SIG-M5 (cell line): ENCODE data around the gene RASA2.
"Not testable (repeated sequence)": the region's sequence is repeated elsewhere in the genome, so short reads cannot be mapped to it uniquely, and the experiment has no call there.

Experiments
- DNase-seq: peaks from one replicate; lab custom pipeline; 2025; lab: John Stamatoyannopoulos, UW

The RASA2 gene

DNA sequence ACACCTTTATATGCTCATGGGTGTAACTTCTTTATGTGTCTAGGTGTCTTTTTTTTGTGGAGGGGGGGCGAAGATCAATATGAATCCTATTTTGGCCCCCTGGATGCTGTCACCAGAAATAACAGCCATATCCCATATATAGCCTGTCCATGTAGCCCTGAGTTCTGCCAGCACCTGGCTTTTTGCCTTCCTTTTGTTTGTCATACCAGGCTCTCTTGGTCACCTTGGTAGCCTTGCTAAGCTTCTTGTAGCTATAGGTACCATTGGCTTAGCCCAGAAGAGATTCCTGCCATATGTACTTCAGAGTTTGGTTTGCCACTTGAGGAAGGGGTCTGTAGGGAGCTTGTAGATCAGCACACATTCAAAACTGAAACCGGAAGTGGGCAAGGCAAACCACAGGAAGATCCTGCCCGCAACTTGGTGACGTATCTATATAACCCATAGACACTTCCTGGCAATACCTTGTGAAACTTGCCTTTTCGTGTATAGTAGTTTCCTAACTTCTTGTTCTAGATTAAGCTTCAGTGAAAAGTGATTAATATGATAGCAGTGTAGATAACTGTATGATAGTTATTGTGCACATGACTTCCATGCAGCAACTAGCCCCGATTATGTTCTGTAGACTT, 11.9 kb downstream of the RASA2 start:
- peak; percentile 85 for DNase-seq

DNA sequence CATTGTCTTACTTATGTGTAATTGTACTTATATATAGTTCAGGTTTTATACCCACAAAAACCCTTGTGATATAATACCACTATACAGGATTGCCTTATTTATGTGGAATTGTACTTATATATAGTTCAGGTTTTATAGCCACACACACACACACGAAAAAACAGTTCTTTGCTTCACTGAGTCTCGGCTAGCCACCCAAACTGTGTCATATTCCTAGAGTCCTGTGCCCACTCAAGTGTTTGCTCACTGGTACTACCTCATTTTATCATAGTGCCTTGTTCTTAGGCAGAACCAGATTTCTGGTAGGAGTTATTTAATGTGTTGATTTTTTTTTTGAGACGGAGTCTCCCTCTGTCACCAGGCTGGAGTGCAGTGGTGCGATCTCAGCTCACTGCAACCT, 12.5 kb downstream of the RASA2 start:
- DNase-seq = no peak

DNA sequence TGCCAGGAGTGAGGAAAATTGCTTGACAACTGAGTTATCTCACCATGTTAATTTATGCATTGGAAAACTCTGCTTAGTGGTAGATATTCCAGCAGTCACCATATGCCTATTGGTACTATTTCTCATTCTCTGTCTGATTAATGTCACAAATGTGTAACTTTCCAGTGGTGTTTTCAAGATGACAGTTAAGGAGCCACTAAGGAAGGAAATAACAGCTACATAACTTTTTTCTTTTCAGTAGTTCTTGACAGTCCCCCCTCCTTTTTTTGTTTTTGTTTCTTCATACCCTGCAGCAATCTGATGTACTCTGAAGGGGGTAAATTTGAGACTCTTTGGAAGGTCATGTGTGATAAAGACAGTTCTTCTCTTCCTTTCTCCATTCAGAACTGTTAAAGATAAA, 13.1 kb downstream of the RASA2 start:
- DNase-seq = no peak

DNA sequence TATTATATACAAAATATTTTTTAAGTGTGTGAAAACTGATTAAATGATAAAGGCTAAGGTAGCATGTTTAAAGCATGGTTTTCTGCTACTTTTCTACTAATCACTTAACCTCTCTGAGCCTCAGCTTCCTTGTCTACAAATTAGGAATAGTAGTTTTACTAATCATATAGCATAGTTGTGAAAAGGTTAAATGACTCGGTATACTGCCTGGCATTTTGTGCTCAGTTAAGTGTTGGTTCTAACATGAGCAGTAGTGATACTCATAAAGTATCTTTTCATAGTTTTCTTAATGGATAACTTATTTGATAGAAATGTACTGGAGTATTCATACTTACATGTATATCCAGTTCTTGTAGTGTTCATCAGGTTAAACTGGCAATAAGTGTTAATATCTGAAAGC, 13.6 kb downstream of the RASA2 start:
- no peak for DNase-seq

DNA sequence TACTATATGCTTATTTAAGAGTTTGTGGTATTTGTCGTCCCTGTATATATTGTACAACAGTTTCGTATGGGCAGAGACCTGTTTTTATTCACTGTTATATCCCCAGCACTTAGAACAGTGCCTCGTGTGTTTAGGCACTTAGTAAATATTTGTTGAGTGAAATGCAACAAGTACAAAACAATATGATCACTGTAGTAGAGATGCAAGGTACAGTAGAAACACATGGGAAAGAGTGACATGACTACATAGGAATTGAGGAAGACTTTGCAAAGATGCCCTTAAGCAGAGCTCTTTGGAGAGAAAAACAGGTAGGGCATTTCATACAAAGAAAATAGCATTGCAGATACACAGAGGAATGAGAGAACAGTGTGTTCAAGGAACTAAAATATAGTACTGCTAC, 18.3 kb downstream of the RASA2 start:
- no peak for DNase-seq

DNA sequence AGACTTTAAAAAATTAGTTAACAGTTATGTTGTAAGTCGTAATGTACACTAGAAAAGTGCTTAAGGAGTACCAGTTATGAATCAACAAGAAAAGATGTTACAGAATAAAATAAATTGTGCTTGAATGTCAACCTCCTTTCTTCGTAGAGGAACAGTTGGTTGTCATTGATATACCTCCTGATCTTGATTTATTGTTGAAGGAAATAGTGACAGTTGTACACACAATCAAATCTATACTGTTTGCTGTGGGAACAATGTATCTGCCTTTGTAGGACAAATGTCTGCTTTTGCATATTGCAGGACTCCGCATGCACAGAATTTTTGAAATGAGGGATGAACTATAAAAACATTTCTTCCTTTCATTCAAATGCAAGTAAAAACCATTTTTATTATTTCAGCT, 19.2 kb downstream of the RASA2 start:
- no peak for DNase-seq

DNA sequence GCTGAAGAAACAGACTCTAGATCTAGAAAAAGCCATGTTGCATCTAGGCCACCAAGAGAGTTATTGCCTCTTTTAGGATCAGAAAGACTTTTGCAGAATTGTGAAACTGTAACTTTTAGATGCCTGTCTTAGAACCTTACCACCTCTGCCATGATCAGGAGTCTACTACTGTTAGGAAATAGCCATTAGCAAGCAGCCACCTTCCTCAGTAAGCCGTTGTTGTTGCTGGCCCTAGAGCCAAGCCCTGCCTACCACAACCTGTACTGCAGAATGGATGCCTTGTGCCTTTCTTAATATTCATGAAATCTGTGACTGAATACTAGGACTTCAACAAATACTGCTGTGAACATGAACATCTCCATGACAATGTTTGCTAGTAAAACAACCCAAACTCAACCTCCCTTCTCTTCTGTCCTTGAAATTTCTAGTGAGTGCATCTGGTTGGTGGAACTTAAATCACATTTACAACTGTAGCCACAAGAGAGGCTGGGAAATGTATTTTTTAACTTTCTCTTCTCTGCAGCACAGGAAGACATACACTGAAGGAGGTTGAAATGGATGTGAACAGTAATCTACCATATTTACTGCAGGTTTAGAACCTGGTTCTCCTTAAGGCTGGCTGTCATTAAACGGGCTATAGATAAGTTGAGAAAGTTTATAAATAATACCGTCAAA, 20.7 kb downstream of the RASA2 start:
- DNase-seq = no peak

DNA sequence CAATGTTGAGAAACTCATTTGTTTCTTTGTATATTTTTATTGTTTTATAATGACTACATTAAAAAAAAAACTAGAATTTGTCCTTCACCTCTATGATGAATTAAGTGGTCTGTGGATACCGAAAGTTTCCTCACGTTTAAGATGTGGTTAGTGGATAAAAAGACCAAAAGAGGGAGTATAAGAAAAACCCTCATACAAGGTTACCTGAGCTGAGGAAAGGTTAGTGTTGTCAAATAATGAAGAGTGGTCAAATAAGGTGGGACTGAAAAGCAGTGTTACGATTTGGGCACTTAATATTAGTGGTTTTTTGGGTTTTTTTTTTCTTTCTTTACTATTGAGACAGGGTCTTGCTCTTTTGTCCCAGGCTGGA, 21.2 kb downstream of the RASA2 start:
- DNase-seq = no peak

DNA sequence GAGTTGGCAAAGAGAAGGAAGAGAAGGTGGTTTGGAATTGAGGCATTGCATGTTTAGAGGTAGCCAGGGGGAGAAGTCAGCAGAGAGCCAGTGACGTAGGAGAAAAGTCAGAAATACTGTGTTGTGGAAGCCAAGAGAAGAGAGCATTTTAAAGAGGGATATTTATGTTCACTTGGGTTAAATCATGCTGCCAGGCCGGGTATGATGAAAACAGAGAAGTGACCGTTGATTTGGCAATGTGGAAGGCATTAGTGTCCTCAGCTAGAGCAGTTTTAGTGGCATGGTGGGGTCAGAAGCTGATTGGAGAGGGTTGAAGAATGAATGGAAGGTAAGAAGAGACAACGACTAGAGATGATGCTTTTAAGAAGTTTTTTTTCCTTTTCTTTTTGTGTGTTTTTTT, 24.5 kb downstream of the RASA2 start:
- DNase-seq = no peak

DNA sequence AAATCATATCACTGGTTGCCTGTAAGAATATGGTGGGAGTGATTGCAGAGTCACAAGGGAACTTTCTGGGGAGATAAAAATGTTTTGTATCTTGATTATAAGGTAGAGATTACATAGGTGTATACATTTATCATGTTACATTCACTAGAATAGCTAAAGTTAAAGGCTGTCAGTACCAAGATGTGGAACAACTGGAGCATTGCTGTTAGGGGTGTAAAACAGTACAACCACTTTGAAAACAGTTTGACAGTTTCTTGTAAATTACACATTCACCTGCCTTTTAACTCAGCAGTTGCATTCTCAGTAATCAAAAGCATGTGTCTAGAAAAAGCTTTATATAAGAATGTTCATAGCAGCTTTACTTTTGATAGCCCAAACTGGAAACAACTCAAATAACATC, 27.6 kb downstream of the RASA2 start:
- DNase-seq = no peak

DNA sequence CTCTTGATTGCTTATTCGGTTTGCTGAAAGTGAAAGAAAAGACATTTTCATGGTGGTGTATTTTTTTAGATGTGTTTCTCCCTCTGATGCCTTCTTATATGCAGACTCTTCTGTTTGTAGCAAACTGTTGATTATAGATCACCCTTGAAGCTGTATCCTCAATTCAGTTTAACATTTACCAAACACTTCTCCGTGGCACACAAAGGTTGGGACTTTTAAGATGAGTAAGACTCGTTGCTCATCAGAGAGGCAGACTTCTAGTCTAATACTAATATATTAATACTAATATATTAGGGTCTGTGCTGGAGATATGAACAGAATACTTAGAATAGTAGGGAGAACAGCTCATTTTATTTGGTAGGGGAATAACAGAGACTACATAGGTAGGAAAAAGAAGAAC, 32.8 kb downstream of the RASA2 start:
- no peak for DNase-seq

DNA sequence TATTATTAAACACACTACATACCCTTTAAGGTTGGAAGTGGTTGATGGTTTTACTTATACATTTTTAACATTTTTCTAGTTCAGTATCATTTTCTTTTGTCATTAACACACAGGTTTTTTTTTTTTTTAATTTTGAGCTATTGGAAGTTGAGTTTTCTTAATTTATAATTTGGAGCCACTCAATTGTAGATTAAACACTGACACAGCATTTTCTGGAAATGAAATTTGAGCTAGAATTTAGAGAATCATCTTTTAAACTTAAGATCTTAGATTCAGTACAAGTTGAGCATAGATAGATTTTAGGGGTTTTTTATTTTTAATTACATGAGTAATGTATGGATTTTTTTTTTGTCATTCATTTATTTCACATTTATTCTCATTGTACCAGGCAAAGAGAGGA, 35.0 kb downstream of the RASA2 start:
- no peak for DNase-seq

DNA sequence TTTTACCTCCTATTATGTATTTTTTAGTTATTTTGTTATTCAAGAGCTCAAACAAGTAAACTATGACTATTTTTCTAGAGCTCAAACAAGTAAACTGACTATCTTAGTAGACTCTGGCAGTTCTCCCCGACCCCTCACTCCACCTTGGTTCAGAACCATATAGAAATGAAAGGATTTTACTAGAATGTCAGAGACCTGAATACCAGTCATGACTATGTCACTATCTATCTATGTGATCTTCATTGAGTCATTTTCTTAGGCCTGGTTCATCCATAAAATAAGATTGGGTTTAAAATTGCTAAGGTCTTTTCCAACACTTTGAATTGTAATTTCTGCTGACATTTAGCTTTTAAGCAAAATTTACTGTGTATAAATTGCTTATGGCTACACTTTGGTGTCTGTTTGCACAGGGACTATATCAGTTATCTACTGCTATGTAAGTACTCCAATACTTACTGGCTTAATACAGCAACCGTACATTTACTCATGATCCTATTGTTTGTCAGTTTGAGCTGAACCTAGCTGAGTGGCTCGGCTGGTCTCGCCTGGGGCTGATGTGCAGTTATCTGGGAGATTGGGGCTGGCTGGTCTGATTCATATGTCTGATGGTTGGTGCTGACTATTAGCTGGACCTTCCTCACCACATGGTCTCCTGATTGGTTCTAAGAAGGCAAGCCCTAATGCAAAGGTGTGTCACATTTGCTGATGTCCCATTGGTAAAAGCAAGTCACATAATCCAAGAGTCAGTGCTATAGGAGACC, 37.0 kb downstream of the RASA2 start:
- no peak for DNase-seq

DNA sequence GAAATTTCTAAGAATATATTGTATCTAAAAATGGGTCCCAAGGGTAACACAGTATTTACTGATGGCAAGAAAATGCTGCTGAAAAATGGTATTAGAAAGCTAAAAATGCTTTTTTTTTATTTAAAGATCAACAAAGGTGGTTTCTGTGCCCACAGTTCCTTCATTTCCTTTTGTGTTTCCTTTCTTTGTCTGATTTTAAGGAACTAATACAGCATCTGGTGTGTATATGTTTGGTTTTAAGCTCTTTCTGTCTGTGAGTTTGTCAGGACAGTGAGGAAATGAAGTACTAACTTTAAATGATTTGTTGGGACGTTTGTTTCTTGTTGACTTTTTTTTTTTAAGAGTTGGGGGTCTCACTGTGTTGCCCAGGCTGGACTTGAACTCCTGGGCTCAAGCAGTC, 38.2 kb downstream of the RASA2 start:
- DNase-seq = no peak

DNA sequence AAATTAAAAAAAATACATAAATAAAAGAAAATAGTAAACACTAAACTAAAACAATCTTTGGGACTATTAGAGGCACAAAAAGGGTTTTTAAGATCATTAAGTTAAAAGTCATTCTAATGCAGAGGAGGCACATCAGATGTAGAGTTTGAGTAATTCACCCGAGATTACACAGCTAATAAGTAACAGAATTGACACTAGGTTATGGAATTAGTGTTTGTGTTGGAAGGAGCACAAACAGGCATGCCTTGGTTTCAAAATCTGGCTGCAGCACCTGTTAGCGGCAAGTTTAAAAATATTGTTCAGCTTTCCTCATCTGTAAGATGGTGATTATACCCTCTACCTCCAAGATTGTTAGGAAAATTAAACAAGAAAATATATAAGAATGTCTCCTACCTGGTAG, 39.0 kb downstream of the RASA2 start:
- DNase-seq = no peak

DNA sequence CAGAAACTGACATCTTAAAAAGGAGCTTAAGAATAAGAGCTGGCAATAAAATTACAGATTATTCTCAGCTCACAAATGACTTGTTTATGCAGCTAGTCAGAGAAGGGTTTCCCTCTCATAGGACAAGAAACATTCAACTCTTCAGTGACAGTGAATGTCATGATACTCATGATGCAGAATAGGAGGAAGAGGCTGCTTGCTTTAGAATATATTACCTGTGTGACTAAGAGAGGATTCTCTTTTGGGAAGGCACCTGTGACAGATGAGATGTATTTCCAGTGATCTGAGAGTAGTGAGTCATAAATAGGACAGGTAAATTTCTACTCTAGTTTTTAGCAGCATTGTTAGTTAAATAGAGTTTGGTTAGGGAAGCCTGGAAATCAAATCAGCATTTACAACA, 39.9 kb downstream of the RASA2 start:
- DNase-seq = no peak

DNA sequence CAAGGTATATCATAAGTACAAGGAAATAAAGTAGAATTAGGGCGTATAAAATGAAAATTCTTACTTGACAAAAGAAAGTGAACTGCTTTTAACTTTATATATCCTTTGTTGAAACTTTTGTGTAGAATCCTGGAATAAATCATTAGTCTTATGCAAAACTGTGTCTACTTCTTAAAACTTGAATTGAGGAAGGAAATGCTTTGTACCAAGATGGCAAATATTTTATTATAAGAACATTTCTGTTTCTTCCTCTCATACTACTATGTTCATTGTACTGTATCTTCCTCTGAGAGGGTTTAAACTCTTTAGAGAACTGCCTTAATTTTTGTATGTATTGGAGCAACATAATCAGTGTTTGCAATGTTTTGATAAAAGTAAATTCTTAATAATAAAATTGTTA, 42.0 kb downstream of the RASA2 start:
- DNase-seq = no peak

DNA sequence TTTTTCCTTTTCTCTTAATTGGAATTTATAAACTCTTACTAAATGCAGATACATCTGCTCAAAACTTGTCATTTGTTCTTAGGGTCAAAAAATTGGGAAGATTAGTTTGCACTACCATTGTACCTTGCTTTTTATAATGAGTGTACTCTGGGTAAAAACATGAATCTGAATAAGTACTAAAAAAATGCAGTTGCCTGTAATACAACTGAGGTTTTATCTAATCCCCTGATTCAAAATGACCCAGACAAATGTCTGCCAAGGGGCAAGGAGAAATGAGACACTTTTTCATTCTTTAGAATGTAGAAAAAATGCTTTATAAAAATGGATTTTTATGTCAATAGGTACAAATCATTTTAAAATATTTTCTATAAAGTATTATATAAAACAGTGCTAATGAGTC, 42.4 kb downstream of the RASA2 start:
- DNase-seq = no peak

DNA sequence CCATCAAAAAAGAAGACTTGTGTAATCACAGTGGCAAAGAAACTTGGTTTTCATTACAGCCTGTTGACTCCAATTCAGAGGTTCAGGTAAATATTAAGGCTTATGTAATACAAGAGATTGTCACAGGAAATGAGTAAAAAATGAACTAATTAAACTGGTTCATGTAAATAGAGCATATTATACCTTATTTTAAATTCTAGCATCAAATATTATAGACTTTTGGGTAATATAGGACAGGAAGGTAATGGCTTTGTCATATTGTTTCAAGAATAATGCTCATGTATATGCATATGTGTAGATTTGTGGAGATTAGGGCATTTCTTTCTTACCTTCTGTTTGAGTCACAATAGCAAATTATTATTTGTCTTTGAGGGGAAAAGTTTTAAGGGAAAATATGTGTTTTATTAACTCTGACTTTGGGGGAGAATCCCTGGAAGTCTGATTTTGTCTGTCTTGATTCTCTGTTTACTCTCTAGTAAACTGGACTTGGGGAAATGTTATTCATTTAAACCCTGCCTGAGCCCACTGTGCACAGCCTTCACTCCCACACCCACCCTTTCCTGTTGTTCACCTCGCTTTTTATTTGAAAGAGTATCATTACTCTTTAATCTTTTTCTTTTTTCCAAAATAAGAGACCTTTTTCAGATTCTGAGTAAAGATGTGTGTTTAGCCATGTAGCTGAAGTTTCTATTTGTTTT, 43.0 kb downstream of the RASA2 start:
- DNase-seq = no peak

DNA sequence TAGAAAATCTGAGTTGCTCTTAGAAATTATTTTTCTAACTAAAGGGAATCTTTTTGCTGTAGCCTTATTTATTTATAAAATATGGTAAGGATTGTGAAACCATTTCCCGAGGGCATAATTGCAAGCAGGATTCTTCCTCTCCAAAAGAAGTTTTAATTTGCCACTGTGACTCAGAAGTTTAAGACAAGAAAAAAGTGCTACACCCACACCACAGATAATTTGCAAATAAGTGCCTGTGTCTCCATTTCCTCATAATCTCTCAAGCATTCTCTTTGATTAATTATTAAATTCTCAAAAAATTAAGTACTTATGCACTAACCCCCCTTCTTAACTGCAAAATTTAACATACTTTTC, 43.6 kb downstream of the RASA2 start:
- DNase-seq = no peak

DNA sequence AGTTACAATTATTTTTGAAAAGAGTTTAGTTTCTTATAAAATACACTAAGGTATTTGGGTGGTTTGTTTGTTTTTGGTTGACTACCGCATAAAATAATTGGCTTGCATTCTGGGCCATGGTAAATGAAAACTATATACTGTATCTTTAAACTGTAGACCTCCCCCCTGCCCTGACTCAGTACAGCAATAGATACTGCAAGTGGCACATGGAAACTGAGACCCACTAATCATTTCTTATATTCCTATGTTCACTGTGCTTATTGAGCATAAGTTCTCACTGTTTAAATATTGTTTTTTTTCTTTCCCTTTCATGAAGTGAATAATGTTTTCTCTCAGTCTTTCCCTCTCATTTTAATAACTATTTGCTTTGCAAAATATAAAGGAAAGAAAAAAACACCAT, 45.8 kb downstream of the RASA2 start:
- no peak for DNase-seq

DNA sequence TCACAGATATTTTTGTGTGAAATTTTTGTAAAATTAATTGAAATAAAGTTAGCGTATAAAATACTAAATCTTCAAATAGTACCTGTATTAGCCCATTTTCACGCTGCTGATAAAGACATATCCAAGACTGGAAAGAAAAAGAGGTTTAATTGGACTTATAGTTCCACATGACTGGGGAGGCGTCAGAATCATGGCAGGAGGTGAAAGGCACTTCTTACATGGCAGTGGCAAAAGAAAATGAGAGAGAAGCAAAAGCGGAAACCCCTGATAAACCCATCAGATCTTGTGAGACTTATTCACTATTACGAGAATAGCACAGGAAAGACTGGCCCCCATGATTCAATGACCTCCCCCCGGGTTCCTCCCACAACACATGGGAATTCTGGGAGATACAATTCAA, 49.2 kb downstream of the RASA2 start:
- DNase-seq = not testable (repeated sequence)

DNA sequence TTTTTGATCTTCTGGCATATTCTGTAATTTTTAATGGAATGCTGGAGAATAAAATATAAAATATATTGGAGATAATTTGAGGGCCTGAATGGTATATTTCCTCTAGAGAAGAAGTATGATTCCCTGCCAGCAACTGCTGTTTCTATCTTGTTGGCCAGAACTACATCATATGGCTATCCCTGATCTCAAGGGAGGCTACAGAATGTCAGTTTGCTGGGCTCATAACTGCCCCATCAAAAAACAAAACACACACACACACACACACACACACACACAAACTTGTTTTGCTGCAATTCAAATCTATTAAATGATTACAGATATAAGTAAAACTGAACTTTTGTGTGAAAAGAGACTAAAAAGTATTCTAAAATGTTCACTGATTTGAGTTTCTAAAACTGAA, 51.0 kb downstream of the RASA2 start:
- no peak for DNase-seq
